ENCODE data around the gene FFAR2. TPM values are rescaled to one million over a fixed set of nuclear protein-coding genes. Genes with fewer than 3 reads are reported as not detected.

FFAR2 gene
- total and polyA plus RNA-seq, 9 of the 15 experiments (the other 6 are each of a cell fraction or from before 2014, with no cell fraction given): not detected

- TF ChIP-seq ZNF740 (CRISPR knock-in tag; IDR thresholded peaks at IDR 0.05): no peak
- TF ChIP-seq ZNF740 (tag; IDR thresholded peaks at IDR 0.05): no peak
- TF ChIP-seq MYC (IDR thresholded peaks at IDR 0.05; ENCODE audit: low read depth, low read length): no peak
- no peak for TF ChIP-seq MYC (CRISPR knock-in tag; IDR thresholded peaks at IDR 0.05; ENCODE audit: borderline replicate concordance, low read depth)
- TF ChIP-seq XRCC3 (IDR thresholded peaks at IDR 0.05): no peak
- no peak for TF ChIP-seq CC2D1A (IDR thresholded peaks at IDR 0.05)
- no peak for TF ChIP-seq CREB3L1 (IDR thresholded peaks at IDR 0.05; ENCODE audit: borderline replicate concordance, low read depth)
- no peak for TF ChIP-seq ZNF79 (CRISPR knock-in tag; IDR thresholded peaks at IDR 0.05; ENCODE audit: low read depth)
- no peak for TF ChIP-seq ZNF274 (IDR thresholded peaks at IDR 0.05; ENCODE audit: borderline replicate concordance, low read depth, low read length)
- TF ChIP-seq DIDO1 (tag; IDR thresholded peaks at IDR 0.05; ENCODE audit: low read depth): no peak
- TF ChIP-seq FOXJ2 (tag; IDR thresholded peaks at IDR 0.05): no peak
- TF ChIP-seq ZNF695 (CRISPR knock-in tag; IDR thresholded peaks at IDR 0.05): no peak
- TF ChIP-seq DPF2 (IDR thresholded peaks at IDR 0.05): 0 out of 2 replicates have a peak, but pooled peaks have one; percentile 14
- TF ChIP-seq MAFK (IDR thresholded peaks at IDR 0.05; ENCODE audit: low read length): no peak
- TF ChIP-seq NR2F6 (CRISPR knock-in tag; IDR thresholded peaks at IDR 0.05): no peak
- TF ChIP-seq TCF7L2 (IDR thresholded peaks at IDR 0.05; ENCODE audit: low read depth, low read length): no peak
- peak; percentile 71; the same call in 1 of the 2 replicates for TF ChIP-seq ZNF449 (CRISPR knock-in tag; IDR thresholded peaks at IDR 0.05)
- no peak for TF ChIP-seq CTCF (IDR thresholded peaks at IDR 0.05 in 2 of 3, conservative IDR thresholded peaks at IDR 0.05 in 1 of 3; ENCODE audit: insufficient read depth in 2 of 3, low read depth in 1 of 3, low read length in 3 of 3)
- TF ChIP-seq RUNX1 (IDR thresholded peaks at IDR 0.05; ENCODE audit: low read depth): no peak
- no peak for TF ChIP-seq HDAC1 (IDR thresholded peaks at IDR 0.05)
- TF ChIP-seq POLR2A (conservative IDR thresholded peaks at IDR 0.05): no peak
- no peak for TF ChIP-seq SIN3B (IDR thresholded peaks at IDR 0.05; ENCODE audit: low read depth)
- peak; percentile 31; the same call in 1 of the 2 replicates for TF ChIP-seq PKNOX1 (IDR thresholded peaks at IDR 0.05)
- TF ChIP-seq MCM7 (IDR thresholded peaks at IDR 0.05): no peak
- no peak for TF ChIP-seq CHD2 (IDR thresholded peaks at IDR 0.05; ENCODE audit: low read depth, low read length)
Observed at GRCh38 chr19:35403116-35403760, 44.8 kb upstream of the FFAR2 start (continued).
